HG03442 (cell line): Measurements from ENCODE around the gene PRLHR.

Source experiments
- ATAC-seq: cut with Tn5 transposase; IDR thresholded peaks from one replicate; pipeline ENCODE4 v1.9.1; 2021; ENCODE audit warnings: mild to moderate bottlenecking, moderate library complexity; ENCODE audit not compliant: unreplicated experiment

Gene PRLHR

DNA sequence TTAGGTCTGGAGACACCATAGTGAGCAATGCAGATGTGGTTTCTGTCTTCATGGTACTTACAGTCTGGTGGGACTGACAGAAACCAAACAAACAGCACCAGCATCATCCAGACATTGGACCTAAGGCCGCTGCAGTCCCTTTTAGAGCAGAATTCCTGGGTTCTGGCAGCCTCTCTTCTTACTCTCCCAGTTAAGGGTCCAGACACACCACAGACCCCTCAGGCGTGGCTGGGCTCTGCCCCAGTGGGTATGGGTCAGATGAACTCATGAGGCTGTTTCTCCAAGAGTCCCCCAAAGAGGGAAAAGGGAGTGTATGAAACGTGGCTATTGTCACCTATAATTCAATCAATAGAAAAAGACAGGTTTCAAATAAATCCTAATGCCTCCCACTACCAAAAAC is 31.3 kb downstream of the PRLHR start:
- ATAC-seq, result no peak

GRCh38 chr10:118563373-118563890 is 32.0 kb downstream of the PRLHR start:
- no peak for ATAC-seq

- no peak for ATAC-seq
Observed at GRCh38 chr10:118562851-118563250, 32.6 kb downstream of the PRLHR start.

- ATAC-seq, result no peak
Observed at GRCh38 chr10:118557946-118558345, 37.5 kb downstream of the PRLHR start.

DNA sequence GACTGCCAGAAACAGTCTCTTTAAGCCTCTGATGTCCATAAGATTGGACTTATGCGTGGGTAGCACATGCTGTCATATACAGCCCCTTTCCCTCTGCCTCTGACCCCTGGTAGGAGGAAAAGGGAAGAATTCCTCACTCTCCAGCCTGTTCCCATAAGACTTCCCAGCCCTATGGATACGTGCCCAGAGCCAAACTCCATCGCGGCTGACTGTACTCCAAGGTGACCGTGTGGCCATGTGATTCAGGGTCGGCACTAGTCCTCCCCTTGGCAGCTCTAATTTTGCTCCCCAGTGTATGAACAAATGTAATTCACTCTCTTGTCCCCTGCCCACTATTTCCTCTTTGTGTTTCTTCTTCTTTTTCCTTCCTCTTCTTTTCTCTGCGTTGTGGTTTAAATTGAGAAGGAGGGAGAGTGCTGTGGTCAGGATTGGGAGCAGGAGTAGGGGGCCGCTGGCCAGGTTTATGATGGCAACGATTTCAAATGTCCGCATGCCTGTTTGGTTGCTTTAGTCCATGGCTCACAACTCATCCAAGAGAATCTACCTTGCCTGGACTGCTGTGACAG is 43.8 kb downstream of the PRLHR start:
- ATAC-seq, result no peak

GRCh38 chr10:118547282-118547681 is 48.2 kb downstream of the PRLHR start:
- ATAC-seq, result no peak

DNA sequence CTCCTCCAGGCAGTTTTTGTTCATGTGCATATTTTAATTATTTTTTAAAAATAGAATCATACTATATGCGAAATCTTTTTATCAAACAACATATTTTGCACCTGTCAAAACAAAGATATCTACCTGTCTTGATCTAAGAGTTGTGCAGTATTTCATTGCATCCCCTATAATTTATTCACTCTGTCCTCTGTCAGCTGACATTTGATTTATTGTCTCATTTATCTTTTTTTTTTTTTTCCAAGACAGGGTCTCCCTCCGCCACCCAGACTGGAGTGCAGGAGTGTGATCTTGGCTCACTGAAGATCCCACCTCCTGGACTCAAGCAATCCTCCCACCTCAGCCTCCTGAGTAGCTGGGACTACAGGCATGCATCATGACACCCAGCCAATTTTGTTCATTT is 49.0 kb downstream of the PRLHR start:
- ATAC-seq, result no peak

GRCh38 chr10:118545381-118545780 is 50.1 kb downstream of the PRLHR start:
- ATAC-seq, result no peak

DNA sequence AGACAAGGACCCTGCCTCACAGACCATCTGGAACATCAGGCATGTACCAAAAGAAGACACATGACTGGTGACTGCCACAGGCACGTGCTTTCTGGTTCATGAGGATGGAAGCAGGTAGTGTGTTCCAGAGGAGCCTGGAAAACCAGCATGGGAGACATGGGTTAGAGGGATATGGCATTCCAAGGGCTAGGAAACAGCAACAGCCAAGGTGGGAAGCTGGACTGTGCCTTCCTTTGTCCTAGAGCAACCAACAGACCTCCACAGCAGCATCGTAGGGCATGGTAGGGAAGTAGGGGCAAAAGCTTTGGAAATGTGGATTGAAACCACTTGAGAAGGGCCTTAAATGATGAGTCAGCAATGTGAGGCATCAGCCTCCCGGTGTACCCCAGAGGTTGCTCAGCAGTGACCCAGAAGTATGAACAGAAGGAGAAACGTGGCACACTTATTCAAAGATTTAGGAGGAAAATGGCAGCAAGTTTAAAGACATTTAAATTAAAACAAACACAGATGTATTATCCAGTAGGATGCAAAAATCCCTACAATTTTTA is 51.0 kb downstream of the PRLHR start:
- no peak for ATAC-seq

GRCh38 chr10:118543714-118544400 is 51.6 kb downstream of the PRLHR start:
- ATAC-seq, result peak; percentile 68

GRCh38 chr10:118542745-118543144 is 52.7 kb downstream of the PRLHR start:
- no peak for ATAC-seq

- no peak for ATAC-seq
Observed at GRCh38 chr10:118542205-118542604, 53.2 kb downstream of the PRLHR start.

- ATAC-seq, result no peak
Observed at GRCh38 chr10:118541718-118542117, 53.7 kb downstream of the PRLHR start.
